RWPE1 (cell line): ENCODE data around the gene USP54.

Experiments used
- CTCF ChIA-PET: fragments of 350-600 bp; sonication (Branson Sonifier 250); formaldehyde crosslinking; extraction: SDS; loops from one replicate; lab custom pipeline; 2021; lab: Yijun Ruan, JAX
- POLR2A ChIA-PET: fragments of 400-600 bp; formaldehyde crosslinking; extraction: SDS; loops from one replicate; lab custom pipeline; 2020; ENCODE audit warnings: antibody characterized with exemption; ENCODE audit not compliant: low non-redundant PET; lab: Yijun Ruan, JAX
- DNase-seq: peaks from one replicate; pipeline ENCODE4 v3.0.0; 2012; ENCODE audit warnings: low spot score
- H3K27ac ChIP-seq: fragments of 450-650 bp; 2 replicates; pipeline ENCODE4 v1.5.1; 2017
- CTCF ChIP-seq: fragments of 450-650 bp; conservative IDR thresholded peaks from 2 replicates; pipeline ENCODE4 v1.5.1; 2017; ENCODE audit warnings: low read depth, mild to moderate bottlenecking

The USP54 gene

DNA sequence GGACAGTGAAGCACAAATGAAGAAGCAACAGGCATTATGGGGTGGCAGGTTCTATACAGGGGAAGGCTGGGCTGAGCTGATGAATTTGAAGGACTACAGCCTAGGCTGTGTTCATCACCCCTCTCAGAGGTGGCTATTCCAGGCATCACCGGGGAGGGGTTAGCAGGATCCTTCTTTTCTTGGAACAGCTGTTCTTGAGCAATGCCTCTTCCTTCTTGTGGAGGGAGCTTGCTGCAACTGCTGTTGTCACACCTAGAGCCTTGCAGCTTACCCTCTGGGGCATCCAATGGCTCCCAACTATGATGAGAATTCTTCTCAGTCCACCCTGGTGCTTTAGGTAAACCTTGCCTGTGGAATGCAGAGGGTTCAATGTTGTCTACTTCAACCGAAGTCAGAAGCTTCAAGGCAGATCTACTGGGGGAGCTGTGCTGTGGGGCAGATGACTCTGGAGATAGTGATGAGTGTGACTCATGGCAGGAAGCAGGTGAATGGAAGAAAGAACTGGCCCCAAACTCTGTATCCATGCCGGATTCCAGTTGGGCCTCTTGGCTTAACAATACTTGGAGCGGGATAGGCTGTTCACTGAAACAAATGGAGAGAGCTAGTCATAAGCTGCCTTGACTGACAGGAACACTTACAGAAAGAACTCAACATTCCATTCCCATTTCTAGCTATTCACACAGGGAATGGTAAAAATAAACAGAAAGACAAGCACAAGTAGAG is 73.8 kb downstream of the USP54 start:
- DNase-seq, result peak; percentile 41
- ChIA-PET CTCF (interaction anchor here (0.6 kb wide), 2 partner anchors 57 to 102 kb away, joined by 3 read pairs; no protein-coding TSS in a partner anchor), POLR2A (no interaction called here)
- H3K27ac ChIP-seq, result no peak overlapping the region
- TF ChIP-seq CTCF, result no peak

DNA sequence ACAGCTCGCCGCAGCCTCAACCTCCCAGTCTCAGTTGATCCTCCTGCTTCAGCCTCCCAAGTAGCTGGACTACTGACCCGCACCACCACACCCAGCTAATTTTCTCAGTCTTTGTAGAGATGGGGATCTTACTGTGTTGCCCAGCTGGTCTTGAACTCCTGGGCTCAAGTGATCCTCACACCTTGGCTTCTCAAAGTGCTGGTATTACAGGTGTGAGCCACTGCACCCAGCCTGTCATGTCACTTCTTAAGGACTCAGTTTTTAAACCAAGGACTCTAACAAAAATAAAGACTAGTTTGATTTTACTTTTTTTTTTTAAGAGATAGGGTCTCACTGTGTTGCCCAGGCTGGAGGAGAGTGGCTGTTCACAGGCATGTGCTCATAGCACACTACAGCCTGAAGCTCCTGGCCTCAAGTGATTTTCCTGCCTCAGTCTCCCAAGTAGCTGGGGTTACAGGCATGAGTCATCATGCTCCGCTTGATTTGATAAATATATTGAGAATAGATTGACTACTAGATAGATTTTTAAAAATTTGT is 78.9 kb downstream of the USP54 start:
- no peak overlapping the region for H3K27ac ChIP-seq
- no peak for DNase-seq
- ChIA-PET CTCF (interaction anchor here (0.6 to 0.7 kb wide), 4 partner anchors 15 to 964 kb away, joined by 3 to 4 read pairs (median 3); no protein-coding TSS in a partner anchor), POLR2A (no interaction called here)
- TF ChIP-seq CTCF, result no peak

GRCh38 chr10:73509695-73510094 is 81.4 kb downstream of the USP54 start:
- POLR2A ChIA-PET, result interaction anchor here (0.6 kb wide), 2 partner anchors 27 to 233 kb away, joined by 3 to 4 read pairs; no protein-coding TSS in a partner anchor
- no peak for DNase-seq

DNA sequence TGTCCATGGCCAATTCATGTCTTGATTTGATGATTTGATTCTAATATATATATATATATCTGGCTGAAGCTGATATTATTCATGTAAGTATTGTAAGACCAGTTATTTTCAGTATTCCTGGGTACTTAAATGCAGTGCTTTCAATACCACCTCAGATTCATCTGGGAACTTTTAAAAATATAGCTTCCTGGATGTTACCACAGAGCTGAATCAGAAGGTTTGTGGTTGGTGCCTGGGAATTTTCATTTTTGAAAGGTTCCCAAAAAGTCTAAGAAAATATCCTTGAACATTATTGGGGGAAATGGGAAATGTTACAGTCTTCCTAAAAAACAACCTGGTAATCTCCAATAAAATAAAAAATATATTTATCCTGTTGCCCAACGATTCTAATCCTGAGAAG is 84.7 kb downstream of the USP54 start:
- ChIA-PET POLR2A (no interaction called here), CTCF (no interaction called here)
- DNase-seq, result no peak
- no peak for TF ChIP-seq CTCF
- H3K27ac ChIP-seq, result no peak overlapping the region

More at GRCh38 chr10:73509695-73510094, 81.4 kb downstream of the USP54 start:
- no peak overlapping the region for H3K27ac ChIP-seq
- CTCF ChIA-PET, result interaction anchor here (0.6 kb wide), 2 partner anchors 221 to 722 kb away, joined by 3 to 4 read pairs; no protein-coding TSS in a partner anchor
- TF ChIP-seq CTCF, result no peak

GRCh38 chr10:73506074-73506473 is 85.1 kb downstream of the USP54 start:
- POLR2A ChIA-PET, result interaction anchor here (0.6 kb wide), 1 partner anchor 39 kb away, joined by 3 read pairs; no protein-coding TSS in a partner anchor
- CTCF ChIA-PET, result interaction anchor here (0.7 kb wide), 1 partner anchor 127 kb away, joined by 7 read pairs; no protein-coding TSS in a partner anchor
- no peak overlapping the region for H3K27ac ChIP-seq
- TF ChIP-seq CTCF, result no peak
- no peak for DNase-seq

- no peak for TF ChIP-seq CTCF
- CTCF ChIA-PET, result interaction anchor here (0.7 kb wide), 1 partner anchor 143 kb away, joined by 4 read pairs; no protein-coding TSS in a partner anchor
- DNase-seq, result no peak
- H3K27ac ChIP-seq, result no peak overlapping the region
- POLR2A ChIA-PET, result no interaction called here
Measured at GRCh38 chr10:73503037-73503436, 88.1 kb downstream of the USP54 start.
